NCI-H2029 (cell line): ENCODE results near the gene SAMM50.

Experiments used
- DNase-seq: peaks from one replicate; lab custom pipeline; 2025; lab: John Stamatoyannopoulos, UW

The SAMM50 gene

GRCh38 chr22:44029069-44029468 is 73.8 kb downstream of the SAMM50 start:
- no peak for DNase-seq

- no peak for DNase-seq
Observed at GRCh38 chr22:44030051-44030701, 74.9 kb downstream of the SAMM50 start.

- no peak for DNase-seq
Observed at GRCh38 chr22:44030702-44031082, 75.5 kb downstream of the SAMM50 start.

- DNase-seq, result no peak
Observed at GRCh38 chr22:44031158-44031952, 76.1 kb downstream of the SAMM50 start.

- no peak for DNase-seq
Observed at GRCh38 chr22:44032126-44032730, 77.0 kb downstream of the SAMM50 start.

GRCh38 chr22:44033287-44033686 is 78.0 kb downstream of the SAMM50 start:
- DNase-seq, result no peak

- no peak for DNase-seq
Observed at GRCh38 chr22:44033694-44034093, 78.5 kb downstream of the SAMM50 start.

GRCh38 chr22:44037519-44038375 is 82.5 kb downstream of the SAMM50 start:
- peak; percentile 66 for DNase-seq

- no peak for DNase-seq
Observed at GRCh38 chr22:44039566-44040171, 84.4 kb downstream of the SAMM50 start.

GRCh38 chr22:44042249-44043218 is 87.3 kb downstream of the SAMM50 start:
- DNase-seq, result no peak

GRCh38 chr22:44045145-44045544 is 89.9 kb downstream of the SAMM50 start:
- no peak for DNase-seq
